H9 (cell line): ENCODE measurements around the gene PDCD10. TPM values are rescaled to one million over a fixed set of nuclear protein-coding genes. Genes with fewer than 3 reads are reported as not detected.

Source experiments
- DNase-seq: peaks from one replicate; pipeline ENCODE4 v3.0.0-alpha.2; 2017
- H2AFZ ChIP-seq: one replicate; pipeline ENCODE4 v1.6.1; 2013; ENCODE audit warnings: mild to moderate bottlenecking, low read length, control low read depth, moderate library complexity
- H2AK5ac ChIP-seq: 2 replicates; pipeline ENCODE4 v1.6.1; 2013; ENCODE audit warnings: low read length, control low read depth, mixed read lengths; ENCODE audit not compliant: insufficient read length
- H2BK120ac ChIP-seq: one replicate; pipeline ENCODE4 v1.6.1; 2013; ENCODE audit warnings: low read depth, mild to moderate bottlenecking, low read length, control low read depth, inconsistent platforms; ENCODE audit not compliant: poor library complexity, severe bottlenecking
- H2BK12ac ChIP-seq: 2 replicates; pipeline ENCODE4 v1.6.1; 2013; ENCODE audit warnings: low read length, control low read depth, mixed read lengths, low read depth; ENCODE audit not compliant: insufficient read length
- H2BK15ac ChIP-seq: 2 replicates; pipeline ENCODE4 v1.6.1; 2013; ENCODE audit warnings: low read depth, low read length, control low read depth
- H2BK20ac ChIP-seq: one replicate; pipeline ENCODE4 v1.6.1; 2013; ENCODE audit warnings: low read depth, mild to moderate bottlenecking, low read length, control low read depth, inconsistent platforms; ENCODE audit not compliant: poor library complexity, severe bottlenecking
- H2BK5ac ChIP-seq: 2 replicates; pipeline ENCODE4 v1.6.1; 2013; ENCODE audit warnings: low read length, control low read depth, mixed read lengths; ENCODE audit not compliant: insufficient read length
- H3K14ac ChIP-seq: 2 replicates; pipeline ENCODE4 v1.6.1; 2013; ENCODE audit warnings: low read length, control low read depth; ENCODE audit not compliant: insufficient read depth
- H3K18ac ChIP-seq: 2 replicates; pipeline ENCODE4 v1.6.1; 2013; ENCODE audit warnings: low read depth, mild to moderate bottlenecking, mixed read lengths, low read length, control low read depth; ENCODE audit not compliant: insufficient read length
- H3K23ac ChIP-seq: 2 replicates; pipeline ENCODE4 v1.6.1; 2013; ENCODE audit warnings: low read length, control low read depth, mixed read lengths, low read depth; ENCODE audit not compliant: insufficient read length
- H3K23me2 ChIP-seq: 2 replicates; pipeline ENCODE4 v1.6.1; 2013; ENCODE audit warnings: low read depth, mild to moderate bottlenecking, mixed read lengths, low read length, control low read depth; ENCODE audit not compliant: insufficient read length, poor library complexity, severe bottlenecking
- H3K27ac ChIP-seq: 2 replicates; pipeline ENCODE4 v1.5.1; 2013; ENCODE audit warnings: low read length, control low read depth, mixed read lengths, low read depth; ENCODE audit not compliant: insufficient read length
- H3K27me3 ChIP-seq: 2 replicates; pipeline ENCODE4 v1.6.1; 2013; ENCODE audit warnings: low read length, control low read depth, inconsistent platforms; ENCODE audit not compliant: insufficient read depth
- H3K4ac ChIP-seq: 2 replicates; pipeline ENCODE4 v1.6.1; 2013; ENCODE audit warnings: low read depth, mild to moderate bottlenecking, control low read depth, inconsistent platforms, low read length, moderate library complexity
- H3K4me1 ChIP-seq: 2 replicates; pipeline ENCODE4 v1.6.1; 2013; ENCODE audit warnings: low read length, control low read depth, inconsistent platforms; ENCODE audit not compliant: insufficient read depth
- H3K4me2 ChIP-seq: 2 replicates; pipeline ENCODE4 v1.6.1; 2013; ENCODE audit warnings: low read length, control low read depth, mixed read lengths; ENCODE audit not compliant: insufficient read length, insufficient read depth
- H3K56ac ChIP-seq: 2 replicates; pipeline ENCODE4 v1.6.1; 2013; ENCODE audit warnings: low read depth, mild to moderate bottlenecking, mixed read lengths, low read length, control low read depth; ENCODE audit not compliant: insufficient read length
- H3K79me1 ChIP-seq: 2 replicates; pipeline ENCODE4 v1.6.1; 2013; ENCODE audit warnings: low read depth, mild to moderate bottlenecking, moderate library complexity, low read length, control low read depth, inconsistent platforms; ENCODE audit not compliant: insufficient read depth, poor library complexity, severe bottlenecking
- H3K79me2 ChIP-seq: 2 replicates; pipeline ENCODE4 v1.6.1; 2013; ENCODE audit warnings: low read length, control low read depth, inconsistent platforms; ENCODE audit not compliant: insufficient read depth
- H3K9ac ChIP-seq: 2 replicates; pipeline ENCODE4 v1.6.1; 2013; ENCODE audit warnings: low read length, control low read depth, mixed read lengths; ENCODE audit not compliant: insufficient read length; ENCODE audit errors: extremely low read depth
- H3K9me3 ChIP-seq: one replicate; pipeline ENCODE4 v1.6.1; 2013; ENCODE audit warnings: low read depth, low read length, inconsistent platforms; ENCODE audit not compliant: control insufficient read depth
- H3T11ph ChIP-seq: one replicate; pipeline ENCODE4 v1.6.1; 2013; ENCODE audit warnings: mild to moderate bottlenecking, low read length, control low read depth, inconsistent platforms
- H4K20me1 ChIP-seq: one replicate; pipeline ENCODE4 v1.6.1; 2013; ENCODE audit not compliant: control insufficient read depth, insufficient read length, insufficient read depth
- H4K5ac ChIP-seq: 2 replicates; pipeline ENCODE4 v1.6.1; 2013; ENCODE audit warnings: low read depth, mild to moderate bottlenecking, mixed read lengths, low read length, control low read depth; ENCODE audit not compliant: insufficient read length
- H4K8ac ChIP-seq: replicated peaks from 2 replicates; pipeline ENCODE4 v1.6.1; 2013; ENCODE audit warnings: low read length, control low read depth, mixed read lengths, low read depth; ENCODE audit not compliant: insufficient read length
- H4K91ac ChIP-seq: 2 replicates; pipeline ENCODE4 v1.6.1; 2013; ENCODE audit warnings: low read depth, mild to moderate bottlenecking, moderate library complexity, mixed read lengths, low read length, control low read depth; ENCODE audit not compliant: insufficient read length
- H3K27ac Mint-ChIP-seq, 3 experiments: 2 replicates in 2 of 3; 3 replicates in 1 of 3; pipeline ENCODE4 v1.8.0; 2020 to 2021; ENCODE audit warnings: mixed read lengths in 3 of 3, mild to moderate bottlenecking in 1 of 3, moderate library complexity in 1 of 3
- H3K27me3 Mint-ChIP-seq: 2 replicates; pipeline ENCODE4 v1.8.0; 2021; ENCODE audit warnings: low read depth, mild to moderate bottlenecking, moderate library complexity, mixed read lengths
- H3K36me3 Mint-ChIP-seq, 3 experiments: 2 replicates in 2 of 3; 3 replicates in 1 of 3; pipeline ENCODE4 v1.8.0; 2020 to 2021; ENCODE audit warnings: low read depth in 3 of 3, mixed read lengths in 3 of 3; ENCODE audit not compliant: insufficient read depth in 1 of 3
- H3K4me1 Mint-ChIP-seq, 2 experiments: 2 replicates each; pipeline ENCODE4 v1.8.0; 2020; ENCODE audit warnings: mixed read lengths in 2 of 2
- H3K4me3 Mint-ChIP-seq, 2 experiments: 2 replicates in 1 of 2; 3 replicates in 1 of 2; pipeline ENCODE4 v1.8.0; 2020 to 2021; ENCODE audit warnings: mild to moderate bottlenecking in 2 of 2, mixed read lengths in 2 of 2, moderate library complexity in 1 of 2
- H3K9me3 Mint-ChIP-seq, 2 experiments: 2 replicates in 1 of 2; 3 replicates in 1 of 2; pipeline ENCODE4 v1.8.0; 2020; ENCODE audit warnings: mild to moderate bottlenecking in 2 of 2, mixed read lengths in 2 of 2, moderate library complexity in 1 of 2
- WGBS: extraction: QIAGEN DNeasy Blood & Tissue Kit; methylation state at CpG from one replicate; pipeline ENCODE4 v1.1.7; 2013; ENCODE audit warnings: missing lambda C conversion rate, low lambda C conversion rate, mixed read lengths; ENCODE audit not compliant: insufficient read length; ENCODE audit errors: extremely low coverage; 5-methylcytosine and 5-hydroxymethylcytosine counted together
- total RNA-seq: library from RNA; stranded (reverse); gene quantifications from 2 replicates; pipeline ENCODE4 v1.2.1, GENCODE V29; 2021
- TF ChIP-seq, protein P1 (sequence below): fragments of 200-600 bp; sonication (generic); conservative IDR thresholded peaks from 3 replicates; pipeline ENCODE4 v1.8.0; 2021; ENCODE audit warnings: antibody characterized with exemption, mild to moderate bottlenecking

The PDCD10 gene
- total RNA-seq, 1 experiment from 2014 or later: 64.3 TPM

DNA sequence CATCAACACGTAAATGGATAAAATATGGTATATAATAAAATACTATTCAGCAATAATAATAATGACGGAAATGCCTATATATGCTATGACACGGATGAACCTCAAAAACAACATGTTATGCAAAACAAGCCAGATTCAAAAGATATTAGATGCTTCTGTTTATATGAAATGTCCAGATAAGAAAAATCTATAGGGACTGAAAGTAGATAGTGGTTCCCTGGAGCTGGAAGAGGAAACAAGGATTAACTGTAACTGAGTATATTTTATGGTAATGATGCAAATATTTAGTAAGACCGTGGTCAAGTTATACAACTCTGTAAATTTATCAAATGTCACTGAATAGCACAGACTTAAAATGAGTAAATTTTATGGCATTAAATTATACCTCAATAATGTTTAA is 55.2 kb downstream of the PDCD10 start:
- peaks cover 20 to 24% of the 10 kb centered on the region in 2 experiments for H3K9me3 Mint-ChIP-seq
- Histone ChIP-seq H2AFZ (no peak overlapping the region), H3K9ac (no peak overlapping the region), H3K27me3 (no peaks in the 10 kb centered on the region), H3K79me1 (no peaks in the 10 kb centered on the region), H4K20me1 (no peaks in the 10 kb centered on the region), H4K5ac (no peak overlapping the region), H2BK120ac (no peak overlapping the region), H3K27ac (no peak overlapping the region), H3K56ac (no peak overlapping the region), H3K9me3 (no peaks in the 10 kb centered on the region), H3K4me1 (no peaks in the 10 kb centered on the region), H4K91ac (no peak overlapping the region), H3K14ac (no peak overlapping the region), H2AK5ac (no peak overlapping the region), H3K23ac (no peak overlapping the region), H3K4ac (no peak overlapping the region), H3K79me2 (no peaks in the 10 kb centered on the region), H3K4me2 (no peak overlapping the region), H2BK15ac (no peak overlapping the region), H3T11ph (no peak overlapping the region), H2BK5ac (no peak overlapping the region), H2BK20ac (no peak overlapping the region), H3K18ac (no peak overlapping the region), H2BK12ac (no peak overlapping the region), H3K23me2 (no peaks in the 10 kb centered on the region), H4K8ac (no peak overlapping the region)
- H3K27me3 Mint-ChIP-seq: no peaks in the 10 kb centered on the region
- H3K36me3 Mint-ChIP-seq: peaks cover 51 to 69% (median 54%) of the 10 kb centered on the region in 3 experiments
- no peaks in the 10 kb centered on the region for H3K4me1 Mint-ChIP-seq
- no peak overlapping the region for H3K4me3 Mint-ChIP-seq
- no peak for DNase-seq
- TF ChIP-seq, protein P1, sequence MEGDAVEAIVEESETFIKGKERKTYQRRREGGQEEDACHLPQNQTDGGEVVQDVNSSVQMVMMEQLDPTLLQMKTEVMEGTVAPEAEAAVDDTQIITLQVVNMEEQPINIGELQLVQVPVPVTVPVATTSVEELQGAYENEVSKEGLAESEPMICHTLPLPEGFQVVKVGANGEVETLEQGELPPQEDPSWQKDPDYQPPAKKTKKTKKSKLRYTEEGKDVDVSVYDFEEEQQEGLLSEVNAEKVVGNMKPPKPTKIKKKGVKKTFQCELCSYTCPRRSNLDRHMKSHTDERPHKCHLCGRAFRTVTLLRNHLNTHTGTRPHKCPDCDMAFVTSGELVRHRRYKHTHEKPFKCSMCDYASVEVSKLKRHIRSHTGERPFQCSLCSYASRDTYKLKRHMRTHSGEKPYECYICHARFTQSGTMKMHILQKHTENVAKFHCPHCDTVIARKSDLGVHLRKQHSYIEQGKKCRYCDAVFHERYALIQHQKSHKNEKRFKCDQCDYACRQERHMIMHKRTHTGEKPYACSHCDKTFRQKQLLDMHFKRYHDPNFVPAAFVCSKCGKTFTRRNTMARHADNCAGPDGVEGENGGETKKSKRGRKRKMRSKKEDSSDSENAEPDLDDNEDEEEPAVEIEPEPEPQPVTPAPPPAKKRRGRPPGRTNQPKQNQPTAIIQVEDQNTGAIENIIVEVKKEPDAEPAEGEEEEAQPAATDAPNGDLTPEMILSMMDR: no peak
- no peak overlapping the region for H3K27ac Mint-ChIP-seq
- WGBS: no CpG with 5 or more reads among the region's 4 CpGs
